Gastrocnemius medialis (tissue), 4 donors: ENCODE measurements around the gene RSAD1.

Source experiments
- POLR2A ChIP-seq, 2 donors: fragments of 450-650 bp; IDR thresholded peaks; one replicate each; pipeline ENCODE4 v1.6.1; 2017; ENCODE audit warnings: antibody characterized with exemption in 2 of 2, mild to moderate bottlenecking in 2 of 2, moderate library complexity in 2 of 2
- TF ChIP-seq, protein P1 (sequence below), 5 experiments: fragments of 450-650 bp in 3 of 5; fragments of 200-600 bp in 2 of 5; sonication (generic) in 2 of 5; IDR thresholded peaks in 4 of 5; conservative IDR thresholded peaks in 1 of 5; 1 replicate in 4 of 5; 2 replicates in 1 of 5; pipeline ENCODE4 v1.5.1; 2016 to 2019; ENCODE audit warnings: antibody characterized with exemption in 5 of 5, mild to moderate bottlenecking in 3 of 5, moderate library complexity in 3 of 5

DNA sequence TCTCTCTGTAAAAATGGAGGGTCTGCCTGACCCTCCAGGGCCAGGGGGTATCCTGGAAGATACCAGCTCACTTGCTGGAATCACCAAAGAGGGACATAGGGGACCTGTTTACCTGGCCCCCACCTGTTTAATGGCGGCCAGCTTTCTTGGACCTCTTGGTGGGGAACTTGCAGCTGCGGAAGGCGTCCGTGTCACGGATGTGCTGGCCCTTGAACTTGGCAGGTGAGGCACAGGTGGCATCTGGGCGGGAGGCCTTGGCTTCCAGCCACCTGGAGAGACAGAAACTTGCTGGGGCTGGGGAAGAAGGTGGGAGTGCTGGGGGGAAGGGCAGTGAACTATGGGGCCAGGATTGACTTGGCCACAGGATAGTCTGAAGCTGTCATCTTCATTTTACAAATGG, 13.5 kb upstream of the RSAD1 start:
- TF ChIP-seq, protein P1, sequence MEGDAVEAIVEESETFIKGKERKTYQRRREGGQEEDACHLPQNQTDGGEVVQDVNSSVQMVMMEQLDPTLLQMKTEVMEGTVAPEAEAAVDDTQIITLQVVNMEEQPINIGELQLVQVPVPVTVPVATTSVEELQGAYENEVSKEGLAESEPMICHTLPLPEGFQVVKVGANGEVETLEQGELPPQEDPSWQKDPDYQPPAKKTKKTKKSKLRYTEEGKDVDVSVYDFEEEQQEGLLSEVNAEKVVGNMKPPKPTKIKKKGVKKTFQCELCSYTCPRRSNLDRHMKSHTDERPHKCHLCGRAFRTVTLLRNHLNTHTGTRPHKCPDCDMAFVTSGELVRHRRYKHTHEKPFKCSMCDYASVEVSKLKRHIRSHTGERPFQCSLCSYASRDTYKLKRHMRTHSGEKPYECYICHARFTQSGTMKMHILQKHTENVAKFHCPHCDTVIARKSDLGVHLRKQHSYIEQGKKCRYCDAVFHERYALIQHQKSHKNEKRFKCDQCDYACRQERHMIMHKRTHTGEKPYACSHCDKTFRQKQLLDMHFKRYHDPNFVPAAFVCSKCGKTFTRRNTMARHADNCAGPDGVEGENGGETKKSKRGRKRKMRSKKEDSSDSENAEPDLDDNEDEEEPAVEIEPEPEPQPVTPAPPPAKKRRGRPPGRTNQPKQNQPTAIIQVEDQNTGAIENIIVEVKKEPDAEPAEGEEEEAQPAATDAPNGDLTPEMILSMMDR (IDR thresholded peaks at IDR 0.05 in 4 of 5, conservative IDR thresholded peaks at IDR 0.05 in 1 of 5), result no peak
- no peak for TF ChIP-seq POLR2A (IDR thresholded peaks at IDR 0.05)
